ENCODE results near the gene SLC25A19. TPM values are rescaled to one million over a fixed set of nuclear protein-coding genes. Genes with fewer than 3 reads are reported as not detected.
A peak's percentile ranks its signal among the peaks of the same experiment; 100 is the strongest.

Gene SLC25A19
- 9.2 TPM for polyA plus RNA-seq (2013, experiment 1 of 2)
- 9.1 TPM for polyA plus RNA-seq (2013, experiment 2 of 2)

GRCh38 chr17:75289115-75289831 lies at the start of gene SLC25A19:
TSS of gene SLC25A19 (minus strand) at chr17:75289433. CDS start at chr17:75286764, 2,669 bp downstream.
- Histone ChIP-seq H2BK15ac (ENCODE audit: low read length) (no peak within 1 kb of the TSS), H3K14ac (ENCODE audit: low read length) (peak within 1 kb of the TSS; percentile 47)

GRCh38 chr17:75338335-75338734 lies 49.1 kb upstream of the SLC25A19 start:
- Histone ChIP-seq H3K14ac (ENCODE audit: low read length) (no peak overlapping the region), H3K4ac (ENCODE audit: low read length) (no peak overlapping the region), H3K4me2 (ENCODE audit: insufficient read depth, low read length, poor library complexity, severe bottlenecking) (no peak overlapping the region), H2BK5ac (ENCODE audit: low read length) (no peak overlapping the region), H2BK15ac (ENCODE audit: low read length) (no peak overlapping the region), H3K27me3 (ENCODE audit: control insufficient read depth in 3 of 3, insufficient read depth in 3 of 3, low read depth in 1 of 3, low read length in 3 of 3) (no peaks in the 10 kb centered on the region), H2AFZ (ENCODE audit: low read length) (no peak overlapping the region), H3K23ac (ENCODE audit: low read depth, low read length, poor library complexity) (no peak overlapping the region), H3K27ac (replicated peaks; ENCODE audit: low read length) (no peak overlapping the region), H3K9ac (ENCODE audit: low read depth, low read length, poor library complexity) (no peak overlapping the region), H3K79me1 (ENCODE audit: low read depth, low read length) (peaks cover 7% of the 10 kb centered on the region), H3K18ac (ENCODE audit: low read length) (no peak overlapping the region), H4K91ac (ENCODE audit: low read depth, low read length, poor library complexity) (no peak overlapping the region), H2AK5ac (ENCODE audit: low read depth, low read length) (no peak overlapping the region), H3K4me1 (ENCODE audit: control insufficient read depth in 2 of 2, insufficient read depth in 1 of 2, low read depth in 1 of 2, low read length in 2 of 2) (peaks cover 0 to 11% of the 10 kb centered on the region in 2 donors), H3K4me3 (ENCODE audit: low read length in 2 of 2) (no peak overlapping the region), H2BK120ac (ENCODE audit: low read depth, low read length) (no peak overlapping the region), H3K36me3 (replicated peaks in 1 of 2; ENCODE audit: control insufficient read depth in 2 of 2, insufficient read depth in 2 of 2, low read length in 2 of 2) (no peaks in the 10 kb centered on the region), H4K8ac (ENCODE audit: low read depth, low read length) (no peak overlapping the region), H3K9me3 (replicated peaks in 1 of 2; ENCODE audit: control insufficient read depth in 2 of 2, insufficient read depth in 1 of 2, low read depth in 1 of 2, low read length in 2 of 2) (no peaks in the 10 kb centered on the region), H2BK12ac (ENCODE audit: low read length) (no peak overlapping the region)
- no CpG with 5 or more reads among the region's 6 CpGs for WGBS, 2 donors (ENCODE audit: extremely low coverage in 2 of 2, insufficient read length in 2 of 2, insufficient replicate concordance in 1 of 2)
- DNase-seq (ENCODE audit: low spot score), result no peak

More at GRCh38 chr17:75289115-75289831, at the start of gene SLC25A19:
- no peaks in the 10 kb centered on the region for H3K4me1 ChIP-seq (ENCODE audit: control insufficient read depth in 2 of 2, insufficient read depth in 1 of 2, low read depth in 1 of 2, low read length in 2 of 2)
- H3K4me3 ChIP-seq (ENCODE audit: low read length in 2 of 2), result peak within 1 kb of the TSS; percentile 88 to 89
- H3K9ac ChIP-seq (ENCODE audit: low read depth, low read length, poor library complexity), result peak within 1 kb of the TSS; percentile 92
- peak within 1 kb of the TSS; percentile 79 for H3K18ac ChIP-seq (ENCODE audit: low read length)
- no peak within 1 kb of the TSS for H2AK5ac ChIP-seq (ENCODE audit: low read depth, low read length)
- no peaks in the 10 kb centered on the region for H3K9me3 ChIP-seq (replicated peaks in 1 of 2; ENCODE audit: control insufficient read depth in 2 of 2, insufficient read depth in 1 of 2, low read depth in 1 of 2, low read length in 2 of 2)
- H2AFZ ChIP-seq (ENCODE audit: low read length), result peak within 1 kb of the TSS; percentile 98
- H2BK12ac ChIP-seq (ENCODE audit: low read length), result no peak within 1 kb of the TSS
- no peak within 1 kb of the TSS for H4K8ac ChIP-seq (ENCODE audit: low read depth, low read length)
- peaks cover 5% of the 10 kb centered on the region in 2 donors for H3K36me3 ChIP-seq (replicated peaks in 1 of 2; ENCODE audit: control insufficient read depth in 2 of 2, insufficient read depth in 2 of 2, low read length in 2 of 2)
- H3K79me1 ChIP-seq (ENCODE audit: low read depth, low read length), result no peaks in the 10 kb centered on the region
- no peak within 1 kb of the TSS for H4K91ac ChIP-seq (ENCODE audit: low read depth, low read length, poor library complexity)
- DNase-seq (ENCODE audit: low spot score), result peak; percentile 97
- no peak within 1 kb of the TSS for H2BK120ac ChIP-seq (ENCODE audit: low read depth, low read length)
- H2BK5ac ChIP-seq (ENCODE audit: low read length), result no peak within 1 kb of the TSS
- H3K23ac ChIP-seq (ENCODE audit: low read depth, low read length, poor library complexity), result peak within 1 kb of the TSS; percentile 16
- WGBS, 2 donors (ENCODE audit: extremely low coverage in 2 of 2, insufficient read length in 2 of 2, insufficient replicate concordance in 1 of 2), result no CpG with 5 or more reads among the region's 65 CpGs
- H3K27ac ChIP-seq (replicated peaks; ENCODE audit: low read length), result no peak within 1 kb of the TSS
- no peak within 1 kb of the TSS for H3K4ac ChIP-seq (ENCODE audit: low read length)
- peak within 1 kb of the TSS; percentile 96 for H3K4me2 ChIP-seq (ENCODE audit: insufficient read depth, low read length, poor library complexity, severe bottlenecking)
- H3K27me3 ChIP-seq (ENCODE audit: control insufficient read depth in 3 of 3, insufficient read depth in 3 of 3, low read depth in 1 of 3, low read length in 3 of 3), result peaks cover 0 to 7% (median 0%) of the 10 kb centered on the region in 3 experiments

GRCh38 chr17:75335315-75335714 lies 46.1 kb upstream of the SLC25A19 start:
- no peak overlapping the region for H2AK5ac ChIP-seq (ENCODE audit: low read depth, low read length)
- H3K27me3 ChIP-seq (ENCODE audit: control insufficient read depth in 3 of 3, insufficient read depth in 3 of 3, low read depth in 1 of 3, low read length in 3 of 3), result no peaks in the 10 kb centered on the region
- peaks cover 0 to 11% of the 10 kb centered on the region in 2 donors for H3K4me1 ChIP-seq (ENCODE audit: control insufficient read depth in 2 of 2, insufficient read depth in 1 of 2, low read depth in 1 of 2, low read length in 2 of 2)
- H2BK12ac ChIP-seq (ENCODE audit: low read length), result no peak overlapping the region
- no peak overlapping the region for H3K14ac ChIP-seq (ENCODE audit: low read length)
- H3K36me3 ChIP-seq (replicated peaks in 1 of 2; ENCODE audit: control insufficient read depth in 2 of 2, insufficient read depth in 2 of 2, low read length in 2 of 2), result peaks cover 5 to 24% of the 10 kb centered on the region in 2 donors
- no CpG with 5 or more reads among the region's 3 CpGs for WGBS, 2 donors (ENCODE audit: extremely low coverage in 2 of 2, insufficient read length in 2 of 2, insufficient replicate concordance in 1 of 2)
- no peaks in the 10 kb centered on the region for H3K9me3 ChIP-seq (replicated peaks in 1 of 2; ENCODE audit: control insufficient read depth in 2 of 2, insufficient read depth in 1 of 2, low read depth in 1 of 2, low read length in 2 of 2)
- no peak for DNase-seq (ENCODE audit: low spot score)
- no peak overlapping the region for H4K8ac ChIP-seq (ENCODE audit: low read depth, low read length)
- no peak overlapping the region for H3K27ac ChIP-seq (replicated peaks; ENCODE audit: low read length)
- no peak overlapping the region for H3K4me3 ChIP-seq (ENCODE audit: low read length in 2 of 2)
- no peak overlapping the region for H2BK5ac ChIP-seq (ENCODE audit: low read length)
- no peak overlapping the region for H3K4me2 ChIP-seq (ENCODE audit: insufficient read depth, low read length, poor library complexity, severe bottlenecking)
- no peak overlapping the region for H3K9ac ChIP-seq (ENCODE audit: low read depth, low read length, poor library complexity)
- no peak overlapping the region for H2BK15ac ChIP-seq (ENCODE audit: low read length)
- no peak overlapping the region for H3K4ac ChIP-seq (ENCODE audit: low read length)
- no peak overlapping the region for H3K23ac ChIP-seq (ENCODE audit: low read depth, low read length, poor library complexity)
- no peak overlapping the region for H2AFZ ChIP-seq (ENCODE audit: low read length)
- H2BK120ac ChIP-seq (ENCODE audit: low read depth, low read length), result no peak overlapping the region
- H4K91ac ChIP-seq (ENCODE audit: low read depth, low read length, poor library complexity), result no peak overlapping the region
- peaks cover 3% of the 10 kb centered on the region for H3K79me1 ChIP-seq (ENCODE audit: low read depth, low read length)
- no peak overlapping the region for H3K18ac ChIP-seq (ENCODE audit: low read length)

GRCh38 chr17:75334723-75335122 lies 45.5 kb upstream of the SLC25A19 start:
- peaks cover 5 to 26% of the 10 kb centered on the region in 2 donors for H3K36me3 ChIP-seq (replicated peaks in 1 of 2; ENCODE audit: control insufficient read depth in 2 of 2, insufficient read depth in 2 of 2, low read length in 2 of 2)
- no peaks in the 10 kb centered on the region for H3K27me3 ChIP-seq (ENCODE audit: control insufficient read depth in 3 of 3, insufficient read depth in 3 of 3, low read depth in 1 of 3, low read length in 3 of 3)
- no peak overlapping the region for H3K4me2 ChIP-seq (ENCODE audit: insufficient read depth, low read length, poor library complexity, severe bottlenecking)
- no peak overlapping the region for H2BK120ac ChIP-seq (ENCODE audit: low read depth, low read length)
- no peak overlapping the region for H3K4ac ChIP-seq (ENCODE audit: low read length)
- peaks cover 3% of the 10 kb centered on the region for H3K79me1 ChIP-seq (ENCODE audit: low read depth, low read length)
- WGBS, 2 donors (ENCODE audit: extremely low coverage in 2 of 2, insufficient read length in 2 of 2, insufficient replicate concordance in 1 of 2), result no CpG with 5 or more reads among the region's 3 CpGs
- H3K9me3 ChIP-seq (replicated peaks in 1 of 2; ENCODE audit: control insufficient read depth in 2 of 2, insufficient read depth in 1 of 2, low read depth in 1 of 2, low read length in 2 of 2), result no peaks in the 10 kb centered on the region
- H2BK12ac ChIP-seq (ENCODE audit: low read length), result no peak overlapping the region
- H3K23ac ChIP-seq (ENCODE audit: low read depth, low read length, poor library complexity), result no peak overlapping the region
- no peak for DNase-seq (ENCODE audit: low spot score)
- no peak overlapping the region for H3K4me3 ChIP-seq (ENCODE audit: low read length in 2 of 2)
- H2BK15ac ChIP-seq (ENCODE audit: low read length), result no peak overlapping the region
- no peak overlapping the region for H2AFZ ChIP-seq (ENCODE audit: low read length)
- no peak overlapping the region for H3K27ac ChIP-seq (replicated peaks; ENCODE audit: low read length)
- H3K9ac ChIP-seq (ENCODE audit: low read depth, low read length, poor library complexity), result no peak overlapping the region
- peaks cover 0 to 11% of the 10 kb centered on the region in 2 donors for H3K4me1 ChIP-seq (ENCODE audit: control insufficient read depth in 2 of 2, insufficient read depth in 1 of 2, low read depth in 1 of 2, low read length in 2 of 2)
- no peak overlapping the region for H4K91ac ChIP-seq (ENCODE audit: low read depth, low read length, poor library complexity)
- no peak overlapping the region for H3K14ac ChIP-seq (ENCODE audit: low read length)
- H3K18ac ChIP-seq (ENCODE audit: low read length), result no peak overlapping the region
- no peak overlapping the region for H2AK5ac ChIP-seq (ENCODE audit: low read depth, low read length)
- H4K8ac ChIP-seq (ENCODE audit: low read depth, low read length), result no peak overlapping the region
- H2BK5ac ChIP-seq (ENCODE audit: low read length), result no peak overlapping the region
